Adrenal gland (tissue), 12 donors: ENCODE data around the gene MACROD2. TPM values are rescaled to one million over a fixed set of nuclear protein-coding genes. Genes with fewer than 3 reads are reported as not detected.

Experiments
- DNase-seq, 7 donors: peaks; one replicate each; pipeline ENCODE4 v3.0.0-alpha.2; 2019 to 2020
- H3K27ac ChIP-seq, 5 donors: fragments of 200-600 bp; sonication (generic) in 4 of 5; 1 replicate in 3 of 5; 2 replicates in 2 of 5; pipeline versions ENCODE4 v1.5.1 to v1.8.0; 2016 to 2020; ENCODE audit warnings: mild to moderate bottlenecking in 1 of 5
- H3K27me3 ChIP-seq: fragments of 200-600 bp; 2 replicates; pipeline ENCODE4 v1.8.0; 2021
- H3K36me3 ChIP-seq, 2 donors: fragments of 200-600 bp; replicated peaks in 1 of 2; 1 replicate in 1 of 2; 2 replicates in 1 of 2; pipeline versions ENCODE4 v1.5.1 to v1.8.0; 2018 to 2022
- H3K4me1 ChIP-seq, 2 donors: fragments of 200-600 bp; replicated peaks in 1 of 2; 1 replicate in 1 of 2; 2 replicates in 1 of 2; pipeline versions ENCODE4 v1.5.1 to v1.8.0; 2018 to 2021
- H3K4me3 ChIP-seq, 4 donors: fragments of 200-600 bp; sonication (generic) in 3 of 4; one replicate each; pipeline ENCODE4 v1.5.1; 2016 to 2018
- H3K9me3 ChIP-seq, 3 donors: fragments of 200-600 bp; sonication (generic) in 1 of 3; replicated peaks in 1 of 3; 1 replicate in 2 of 3; 2 replicates in 1 of 3; pipeline versions ENCODE4 v1.5.1 to v1.8.0; 2016 to 2021
- POLR2A ChIP-seq, 2 donors: fragments of 450-650 bp; IDR thresholded peaks; one replicate each; pipeline ENCODE4 v1.6.1; 2017; ENCODE audit warnings: antibody characterized with exemption in 2 of 2, mild to moderate bottlenecking in 2 of 2, moderate library complexity in 1 of 2
- WGBS, 4 donors: extraction: QIAGEN DNeasy Blood & Tissue Kit in 2 of 4; methylation state at CpG; one replicate each; pipeline versions ENCODE4 v1.1.5 to v1.1.7; 2013 to 2017; 5-methylcytosine and 5-hydroxymethylcytosine counted together
- intact Hi-C, 2 donors: fragments of 100-400 bp; cut with DNase I; formaldehyde crosslinking; loops; one replicate each; pipeline versions ENCODE4 v1.14.1 to v1.15.0; 2022 to 2023
- polyA plus RNA-seq, 3 donors: library from polyadenylated mRNA; stranded (reverse); fragments of 200-250 nt in 2 of 3; fragments of 350-450 nt in 1 of 3; fragmentation: Illumina TruSeq in 1 of 3; extraction: RNeasy Lipid Tissue Mini Kit (QIAGEN cat#74804) in 1 of 3; gene quantifications; one replicate each; pipeline ENCODE4 v1.2.3, GENCODE V29; 2013 to 2014
- total RNA-seq, 9 donors: library from RNA; depleted of rRNA in 4 of 9; stranded (reverse); fragments of >200 nt in 4 of 9; fragments of 120-200 nt in 1 of 9; fragmentation: NEBNext Ultra II Directional in 1 of 9; extraction: Animal tissue kit (Norgen Biotek cat#: 25700) in 1 of 9; gene quantifications; one replicate each; pipeline versions ENCODE4 v1.1.0 to v1.2.4, GENCODE V29; 2013 to 2023
- TF ChIP-seq, protein P1 (sequence below), 6 experiments: fragments of 450-650 bp in 4 of 6; fragments of 200-600 bp in 2 of 6; sonication (generic) in 1 of 6; IDR thresholded peaks; 1 replicate in 5 of 6; 2 replicates in 1 of 6; pipeline versions ENCODE4 v1.5.1 to v1.8.0; 2016 to 2021; ENCODE audit warnings: antibody characterized with exemption in 6 of 6, mild to moderate bottlenecking in 2 of 6, moderate library complexity in 1 of 6
- donor health status: healthy with polysubstance abuse.
- donor health status: Bipolar disorder and iron deficiency.
- donor health status: DM: yes; HTN: yes; CAD: no.
- donor health status: DM: no; HTN: no; CAD: no.
- donor health status: DM: no; HTN: no; CAD: no.
- donor health status: DM: yes; HTN: yes; CAD: no.

The MACROD2 gene
- total and polyA plus RNA-seq, 12 donors: 1.1 to 21.2 (median 6.4) TPM

- intact Hi-C loops: no loop called here
- H3K9me3 ChIP-seq: no peaks in the 10 kb centered on the region
- DNase-seq: no peak
- 69 to 89% (median 82%) methylated on average over 3 of the region's 3 CpGs for WGBS, 4 donors
- no peaks in the 10 kb centered on the region for H3K27me3 ChIP-seq
- TF ChIP-seq POLR2A (IDR thresholded peaks at IDR 0.05): no peak
- TF ChIP-seq, protein P1, sequence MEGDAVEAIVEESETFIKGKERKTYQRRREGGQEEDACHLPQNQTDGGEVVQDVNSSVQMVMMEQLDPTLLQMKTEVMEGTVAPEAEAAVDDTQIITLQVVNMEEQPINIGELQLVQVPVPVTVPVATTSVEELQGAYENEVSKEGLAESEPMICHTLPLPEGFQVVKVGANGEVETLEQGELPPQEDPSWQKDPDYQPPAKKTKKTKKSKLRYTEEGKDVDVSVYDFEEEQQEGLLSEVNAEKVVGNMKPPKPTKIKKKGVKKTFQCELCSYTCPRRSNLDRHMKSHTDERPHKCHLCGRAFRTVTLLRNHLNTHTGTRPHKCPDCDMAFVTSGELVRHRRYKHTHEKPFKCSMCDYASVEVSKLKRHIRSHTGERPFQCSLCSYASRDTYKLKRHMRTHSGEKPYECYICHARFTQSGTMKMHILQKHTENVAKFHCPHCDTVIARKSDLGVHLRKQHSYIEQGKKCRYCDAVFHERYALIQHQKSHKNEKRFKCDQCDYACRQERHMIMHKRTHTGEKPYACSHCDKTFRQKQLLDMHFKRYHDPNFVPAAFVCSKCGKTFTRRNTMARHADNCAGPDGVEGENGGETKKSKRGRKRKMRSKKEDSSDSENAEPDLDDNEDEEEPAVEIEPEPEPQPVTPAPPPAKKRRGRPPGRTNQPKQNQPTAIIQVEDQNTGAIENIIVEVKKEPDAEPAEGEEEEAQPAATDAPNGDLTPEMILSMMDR (IDR thresholded peaks at IDR 0.05): no peak
- no peaks in the 10 kb centered on the region for H3K4me1 ChIP-seq
- no peak overlapping the region for H3K4me3 ChIP-seq
- H3K36me3 ChIP-seq: no peaks in the 10 kb centered on the region
- H3K27ac ChIP-seq: no peak overlapping the region
These were observed 1410.8 kb downstream of the MACROD2 start for GRCh38 chr20:15406072-15406471.

DNA sequence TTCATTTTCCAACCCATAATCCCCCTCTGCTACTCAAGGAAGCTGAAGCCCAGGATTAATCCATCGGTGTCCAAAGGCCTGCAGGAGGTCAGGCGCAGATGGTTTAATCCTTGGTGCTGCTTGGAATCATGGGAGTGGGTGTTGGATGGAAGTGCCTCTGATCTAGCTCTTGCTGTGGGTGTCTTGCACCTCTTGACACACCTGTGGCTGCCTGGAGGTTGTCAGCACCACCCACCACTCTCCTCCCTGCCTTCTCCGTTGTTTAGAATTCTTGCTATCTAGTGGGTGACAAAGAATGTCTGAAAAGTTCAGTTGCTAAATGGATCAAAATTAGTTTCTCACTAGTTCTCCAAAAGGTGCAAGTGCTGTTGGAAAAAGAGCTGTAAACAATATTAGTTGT lies 1416.5 kb downstream of the MACROD2 start:
- WGBS, 4 donors: 86 to 90% (median 89%) methylated on average over 3 of the region's 3 CpGs
- no peaks in the 10 kb centered on the region for H3K9me3 ChIP-seq
- no peak for DNase-seq
- no peak overlapping the region for H3K27ac ChIP-seq
- intact Hi-C loops: no loop called here
- TF ChIP-seq POLR2A (IDR thresholded peaks at IDR 0.05): no peak
- TF ChIP-seq, protein P1 (IDR thresholded peaks at IDR 0.05): no peak
- no peak overlapping the region for H3K4me3 ChIP-seq
- no peaks in the 10 kb centered on the region for H3K27me3 ChIP-seq
- no peaks in the 10 kb centered on the region for H3K4me1 ChIP-seq
- no peaks in the 10 kb centered on the region for H3K36me3 ChIP-seq

GRCh38 chr20:15415908-15416307 lies 1420.6 kb downstream of the MACROD2 start:
- Histone ChIP-seq H3K4me1 (no peaks in the 10 kb centered on the region), H3K36me3 (no peaks in the 10 kb centered on the region), H3K27me3 (no peaks in the 10 kb centered on the region), H3K4me3 (no peak overlapping the region), H3K27ac (no peak overlapping the region), H3K9me3 (no peaks in the 10 kb centered on the region)
- TF ChIP-seq, protein P1 (IDR thresholded peaks at IDR 0.05): no peak
- no peak for TF ChIP-seq POLR2A (IDR thresholded peaks at IDR 0.05)
- WGBS, 4 donors: 80 to 90% (median 82%) methylated on average over 2 of the region's 2 CpGs
- DNase-seq: no peak
- intact Hi-C loops: no loop called here

GRCh38 chr20:15419856-15420255 lies 1424.5 kb downstream of the MACROD2 start:
- DNase-seq: no peak
- H3K27me3 ChIP-seq: no peaks in the 10 kb centered on the region
- no peaks in the 10 kb centered on the region for H3K36me3 ChIP-seq
- intact Hi-C loops: no loop called here
- 85 to 91% (median 88%) methylated on average over 2 of the region's 2 CpGs for WGBS, 4 donors
- H3K9me3 ChIP-seq: no peaks in the 10 kb centered on the region
- TF ChIP-seq, protein P1 (IDR thresholded peaks at IDR 0.05): no peak
- no peak for TF ChIP-seq POLR2A (IDR thresholded peaks at IDR 0.05)
- H3K4me3 ChIP-seq: no peak overlapping the region
- no peak overlapping the region for H3K27ac ChIP-seq
- no peaks in the 10 kb centered on the region for H3K4me1 ChIP-seq
